HG02938 (cell line): ENCODE measurements around the gene SLC39A3.

ENCODE experiments used
- ATAC-seq: cut with Tn5 transposase; IDR thresholded peaks from one replicate; pipeline ENCODE4 v1.9.1; 2021; ENCODE audit warnings: mild to moderate bottlenecking, moderate library complexity; ENCODE audit not compliant: unreplicated experiment

The SLC39A3 gene

DNA sequence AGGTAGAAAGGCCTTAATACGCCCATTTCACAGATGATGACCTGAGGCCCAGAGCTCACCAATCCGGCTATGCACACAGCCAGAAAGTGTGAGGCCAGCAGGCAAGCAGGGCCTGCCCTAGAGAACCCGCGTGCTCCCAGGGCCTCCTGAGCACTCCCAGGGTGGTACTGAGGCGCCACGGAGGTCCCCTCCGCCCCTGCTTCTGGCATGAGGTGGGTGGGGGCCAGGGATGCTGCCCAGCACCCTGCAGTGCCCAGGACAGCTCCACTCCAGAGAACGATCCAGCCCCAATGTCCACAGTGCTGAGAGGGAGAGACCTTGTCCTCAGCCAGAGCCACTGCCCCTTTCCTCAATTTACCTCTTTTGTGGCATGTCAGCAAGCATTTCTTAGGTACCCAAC is 29.4 kb upstream of the SLC39A3 start:
- no peak for ATAC-seq

DNA sequence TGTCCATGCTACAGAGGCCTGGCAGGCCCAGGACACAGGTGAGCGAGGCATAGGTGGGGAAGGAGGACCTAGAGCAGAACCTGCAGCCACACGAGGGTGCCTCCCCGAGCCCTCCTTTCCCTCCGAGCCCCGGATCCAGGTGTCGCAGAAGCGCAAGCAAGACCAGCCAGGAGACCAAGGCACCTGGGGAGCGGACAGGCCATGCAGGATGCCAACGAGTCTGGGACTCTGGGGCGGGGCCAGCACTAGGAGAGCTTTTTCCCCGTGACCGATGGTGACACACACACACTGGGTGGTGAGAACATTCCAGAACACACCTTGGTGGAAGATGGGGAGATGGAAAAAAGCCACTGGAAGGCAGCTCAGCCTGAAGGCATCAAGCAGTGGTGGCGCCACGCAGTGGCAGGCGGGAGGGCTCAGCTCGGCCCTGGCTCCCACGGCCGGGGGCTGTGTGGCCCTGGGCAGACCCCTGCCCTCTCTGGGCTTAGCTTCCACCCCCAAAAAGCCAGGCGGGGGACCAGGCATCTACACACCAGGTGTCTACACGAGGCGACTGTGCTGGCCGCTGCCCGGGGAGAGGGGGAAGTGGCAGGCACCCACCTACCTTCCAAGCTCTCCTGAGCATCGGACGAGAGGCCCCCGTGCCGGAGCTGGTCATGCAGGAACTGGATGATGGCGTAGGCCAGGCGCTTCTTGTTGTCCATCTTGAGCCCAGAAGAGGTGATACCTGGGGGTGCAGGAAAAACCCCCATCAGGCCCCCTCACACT is 28.7 kb upstream of the SLC39A3 start:
- ATAC-seq, result no peak

DNA sequence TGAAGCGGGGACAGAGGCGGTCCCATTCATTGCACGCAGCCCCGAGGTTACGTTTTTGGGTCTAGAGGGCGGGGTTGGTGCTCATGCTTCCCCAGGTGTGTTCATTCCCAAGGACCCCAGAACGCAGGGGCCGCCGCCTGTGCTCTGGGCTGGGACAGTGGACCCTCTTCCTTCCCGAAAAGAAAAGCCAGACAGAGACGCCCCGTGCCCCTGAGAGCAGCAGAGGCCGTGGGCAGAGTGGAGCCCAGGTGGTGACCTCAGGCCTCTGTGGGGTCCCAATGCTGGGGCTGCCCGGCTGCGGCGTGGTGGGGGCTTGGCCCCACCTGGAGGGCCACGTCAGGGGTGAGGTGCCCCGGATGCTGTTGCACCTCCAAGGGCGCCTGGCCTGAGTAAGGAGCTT is 27.9 kb upstream of the SLC39A3 start:
- no peak for ATAC-seq

DNA sequence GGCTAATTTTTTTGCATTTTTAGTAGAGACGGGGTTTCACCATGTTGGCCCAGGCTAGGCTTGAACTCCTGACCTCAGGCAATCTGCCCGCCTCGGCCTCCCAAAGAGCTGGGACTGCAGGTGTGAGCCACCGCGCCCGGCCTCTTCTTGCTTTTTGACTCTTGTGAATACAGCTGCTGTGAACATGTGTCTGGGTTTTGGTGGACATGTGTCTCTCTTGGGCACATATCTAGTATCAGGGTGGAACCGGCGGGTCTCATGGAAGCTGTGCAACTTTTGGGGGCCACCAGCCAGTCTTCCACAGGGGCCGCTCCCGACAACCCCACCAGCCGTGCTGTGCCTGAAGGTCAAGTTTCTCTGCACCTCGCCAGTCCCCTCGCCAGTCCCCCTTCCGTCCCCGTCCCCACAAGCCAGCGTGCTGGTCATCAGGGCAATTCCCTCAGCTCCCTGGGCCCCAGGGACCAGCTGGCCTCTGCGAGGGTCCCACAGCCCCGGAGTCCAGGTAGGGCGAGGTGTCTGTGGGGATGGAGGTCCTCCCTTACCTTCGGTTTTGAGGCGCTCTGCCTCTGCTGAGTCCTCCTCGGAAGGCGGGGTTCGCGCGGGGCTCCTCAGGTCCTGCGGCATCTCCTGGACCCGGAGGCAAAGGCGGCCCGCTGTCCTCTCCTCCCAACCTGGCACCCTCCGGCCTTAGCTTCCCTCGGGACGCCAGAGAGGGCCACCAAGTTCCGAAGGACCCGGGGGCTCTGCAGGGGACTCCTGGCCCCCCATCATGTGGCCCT is 27.0 kb upstream of the SLC39A3 start:
- ATAC-seq, result no peak

DNA sequence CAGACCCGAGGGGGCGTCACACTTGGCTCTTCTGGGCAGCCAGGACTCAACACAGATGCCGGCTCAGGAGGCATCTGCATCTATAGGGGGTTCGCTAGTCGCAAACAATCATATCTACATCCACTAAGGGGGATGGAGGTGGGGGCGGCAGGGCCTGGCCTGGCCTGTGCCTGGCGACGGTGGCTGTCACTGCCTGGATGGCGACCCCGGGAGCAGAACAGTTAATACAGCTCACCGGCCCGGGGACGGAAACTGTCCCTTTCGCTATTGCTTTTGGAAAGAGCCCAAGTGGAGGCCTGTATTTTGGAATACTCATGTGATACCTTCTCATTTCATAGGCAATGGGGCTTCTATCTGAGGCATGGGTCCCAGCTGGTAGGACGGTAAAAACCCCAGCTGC is 25.6 kb upstream of the SLC39A3 start:
- ATAC-seq, result no peak

DNA sequence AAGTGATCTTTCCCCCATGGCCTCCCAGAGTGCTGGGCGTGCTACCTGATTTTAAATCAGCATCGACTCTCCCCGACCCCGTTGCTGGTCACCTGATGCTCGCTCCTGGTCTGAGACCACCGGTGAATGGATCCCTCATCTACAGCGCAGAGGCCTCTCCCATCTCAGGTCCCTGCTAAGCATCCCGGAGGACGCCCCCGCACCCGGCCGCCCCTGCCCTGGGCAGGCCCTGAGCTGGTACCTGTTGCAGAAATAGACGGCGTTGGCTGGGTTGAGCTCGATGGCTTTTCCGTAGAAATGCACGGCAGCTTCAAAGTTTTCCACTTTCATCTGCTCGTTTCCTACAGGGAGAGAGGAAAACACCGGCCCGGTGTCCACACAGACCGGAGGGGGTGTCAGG is 25.1 kb upstream of the SLC39A3 start:
- ATAC-seq, result no peak

DNA sequence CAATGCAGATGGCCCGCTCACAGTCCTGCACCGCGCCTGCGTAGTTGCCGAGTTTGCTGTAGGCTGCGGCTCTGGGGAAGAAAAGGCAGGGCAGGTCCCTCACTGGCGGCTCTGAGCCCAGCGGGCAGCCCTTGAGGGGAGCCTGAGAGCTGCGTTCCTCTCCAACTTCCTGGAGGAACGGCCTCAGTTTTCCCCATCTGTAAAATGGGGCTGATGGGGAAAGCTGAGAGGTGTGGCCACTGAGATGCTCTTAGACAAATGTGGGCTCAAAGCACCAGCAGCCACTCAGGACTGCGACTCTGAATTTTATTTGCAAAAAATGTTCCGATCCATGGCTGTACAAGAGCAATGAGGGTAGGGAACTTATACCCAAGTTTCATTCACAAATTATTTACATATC is 23.9 kb upstream of the SLC39A3 start:
- no peak for ATAC-seq

DNA sequence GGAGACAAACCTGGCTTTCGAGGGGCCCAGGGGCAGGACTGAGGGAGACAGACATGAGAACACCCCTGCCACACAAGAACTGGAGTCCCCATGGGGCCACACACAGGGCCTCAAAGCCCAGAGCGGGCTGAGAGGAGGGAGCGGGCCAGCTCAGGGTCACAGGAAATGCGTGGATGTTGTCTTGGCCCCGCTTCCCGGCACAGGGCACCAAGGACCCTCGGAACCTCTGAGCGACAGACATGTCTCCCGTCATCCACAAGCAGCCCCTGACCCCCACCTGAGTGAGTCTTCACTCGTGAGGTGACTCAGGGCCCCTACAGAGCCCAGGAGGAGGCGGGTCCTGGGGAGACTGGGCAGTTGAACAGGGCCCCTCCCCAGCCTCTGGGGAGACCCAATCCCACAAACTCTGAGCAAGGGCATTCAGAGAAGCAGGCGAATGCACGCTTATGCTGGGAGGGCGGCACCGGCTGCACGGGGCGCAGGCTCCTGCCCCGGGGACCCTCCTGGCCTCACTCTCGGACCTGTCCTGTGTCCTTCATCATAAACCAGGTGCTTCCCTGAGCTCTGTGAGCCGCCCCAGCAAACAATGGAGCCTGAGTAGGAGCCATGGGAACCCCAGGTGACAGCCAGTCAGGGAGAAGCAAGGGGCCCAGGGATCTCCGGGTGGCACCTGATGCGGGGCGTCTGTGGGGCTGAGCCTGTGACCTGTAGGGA is 23.1 kb upstream of the SLC39A3 start:
- no peak for ATAC-seq

DNA sequence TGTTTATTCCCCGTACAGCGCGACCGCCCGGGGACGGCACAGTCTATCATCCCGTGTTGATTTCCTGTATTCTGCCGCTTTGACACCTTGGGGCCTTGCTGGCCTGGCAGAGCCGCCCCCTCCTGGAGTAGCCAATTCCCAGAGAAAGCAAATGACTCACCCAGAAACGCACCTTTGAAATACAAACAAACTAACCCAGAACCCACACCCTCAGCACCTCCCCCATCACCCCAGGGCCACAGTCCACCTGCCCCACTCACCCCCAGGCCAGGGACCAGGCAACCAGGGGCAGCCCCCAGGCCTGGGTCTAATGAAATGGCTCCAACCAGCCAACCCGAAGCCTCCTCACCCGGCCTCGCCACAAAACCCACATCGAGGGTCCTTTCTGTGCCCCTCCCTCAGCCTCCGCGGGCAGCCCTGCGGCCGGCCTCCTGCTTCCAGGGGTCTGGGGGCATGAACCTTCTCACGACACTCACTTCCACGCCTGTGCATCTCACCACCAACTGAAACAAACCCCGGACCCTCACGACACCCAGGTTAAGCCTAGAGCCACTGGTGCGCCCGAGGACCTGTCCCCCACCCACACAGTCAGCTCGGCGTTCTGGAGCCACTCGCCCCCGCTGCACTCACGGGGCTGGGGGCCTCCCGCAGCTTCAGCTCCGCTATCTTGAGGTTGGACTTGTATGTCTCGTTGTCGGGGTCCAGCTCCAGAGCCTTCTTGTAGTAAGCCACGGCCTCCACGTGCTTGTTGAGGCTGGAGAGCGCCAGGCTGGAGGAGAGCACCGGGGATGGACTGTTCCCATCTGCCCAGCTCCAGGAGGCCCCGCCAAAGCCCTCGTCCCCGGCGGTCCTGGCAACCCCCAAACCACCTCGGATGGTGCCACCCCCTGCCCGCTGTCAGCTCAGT is 22.3 kb upstream of the SLC39A3 start:
- no peak for ATAC-seq

DNA sequence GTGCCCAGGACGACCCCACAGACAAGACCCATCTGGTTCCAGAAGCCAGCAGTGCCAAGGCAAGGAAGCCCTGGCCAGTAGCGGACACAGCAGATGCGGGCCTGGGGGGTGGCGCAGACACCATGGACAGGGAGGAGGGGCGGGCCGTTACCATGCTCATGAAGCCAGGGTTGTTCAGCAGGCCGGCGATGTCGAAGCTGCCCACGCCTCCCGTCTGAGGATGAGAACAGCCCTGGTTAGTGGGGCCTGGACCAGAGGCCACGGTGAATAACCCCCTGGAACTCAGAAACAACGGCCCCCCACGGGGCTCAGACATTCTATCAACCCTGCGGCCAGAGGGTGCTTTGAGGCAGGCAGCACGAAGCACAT is 21.5 kb upstream of the SLC39A3 start:
- no peak for ATAC-seq

DNA sequence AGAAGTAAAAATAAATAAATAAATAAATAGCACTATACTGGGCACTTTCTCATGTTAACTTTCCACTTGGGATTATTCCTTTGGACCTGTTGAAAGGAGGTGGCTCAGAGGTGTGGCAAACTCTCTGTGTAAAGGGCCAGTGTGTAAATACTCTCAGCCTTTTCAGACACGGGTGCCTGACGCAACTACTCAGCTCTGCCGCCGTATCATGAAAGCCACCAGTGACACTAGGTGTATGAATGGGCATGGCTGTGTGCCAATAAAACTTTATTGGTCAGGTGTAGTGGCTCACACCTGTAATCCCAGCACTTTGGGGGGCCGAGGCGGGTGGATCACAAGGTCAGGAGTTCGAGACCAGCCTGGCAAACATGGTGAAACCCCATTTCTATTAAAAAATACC is 20.1 kb upstream of the SLC39A3 start:
- no peak for ATAC-seq

DNA sequence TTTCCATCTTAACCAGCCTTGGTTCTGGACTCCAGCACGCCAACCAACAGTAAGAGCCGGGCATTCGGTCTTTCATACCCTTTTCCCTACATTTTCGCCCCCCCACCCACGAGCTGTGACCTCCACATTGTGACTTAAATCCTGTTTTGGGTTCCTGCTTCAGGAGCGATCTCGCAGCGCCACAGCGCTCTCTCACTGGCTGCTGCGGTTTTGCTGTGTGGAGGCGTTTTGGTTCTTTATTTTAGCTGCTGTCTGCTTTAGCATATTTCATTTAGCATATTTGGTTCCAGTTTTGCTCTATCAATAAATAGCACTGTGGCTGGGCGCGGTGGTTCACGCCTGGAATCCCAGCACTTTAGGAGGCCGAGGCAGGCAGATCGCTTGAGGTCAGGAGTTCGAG is 19.5 kb upstream of the SLC39A3 start:
- ATAC-seq, result no peak

DNA sequence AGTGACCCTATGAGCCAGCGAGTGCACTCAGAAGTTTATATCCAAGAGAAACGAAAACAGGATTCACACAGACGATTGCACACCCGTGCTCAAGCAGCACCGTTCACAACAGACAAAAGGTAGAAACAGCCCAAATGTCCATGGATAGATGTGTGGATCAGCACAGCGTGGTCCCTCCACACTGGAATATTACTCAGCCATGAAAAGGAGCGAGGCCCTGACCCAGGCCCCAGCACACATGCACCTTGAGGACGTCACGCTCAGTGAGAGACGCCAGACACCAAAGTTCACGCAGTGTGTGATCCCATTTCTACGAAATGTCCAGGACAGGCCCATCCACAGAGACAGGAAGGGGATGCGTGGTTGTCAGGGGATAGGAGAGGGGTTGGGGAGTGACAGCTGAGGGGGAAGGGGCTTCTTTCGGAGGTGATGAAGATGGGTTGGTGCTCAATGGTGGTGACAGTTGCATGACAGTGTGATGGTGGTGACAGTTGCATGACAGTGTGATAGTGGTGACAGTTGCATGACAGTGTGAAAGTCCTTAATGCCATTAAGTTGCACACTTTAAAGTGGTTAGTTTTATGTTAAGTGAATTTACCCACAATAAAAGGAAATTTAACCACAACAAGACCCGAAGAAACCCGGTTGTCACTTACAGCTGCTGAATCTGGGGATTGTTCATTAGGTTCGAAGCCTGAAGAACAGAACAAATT is 18.9 kb upstream of the SLC39A3 start:
- no peak for ATAC-seq

DNA sequence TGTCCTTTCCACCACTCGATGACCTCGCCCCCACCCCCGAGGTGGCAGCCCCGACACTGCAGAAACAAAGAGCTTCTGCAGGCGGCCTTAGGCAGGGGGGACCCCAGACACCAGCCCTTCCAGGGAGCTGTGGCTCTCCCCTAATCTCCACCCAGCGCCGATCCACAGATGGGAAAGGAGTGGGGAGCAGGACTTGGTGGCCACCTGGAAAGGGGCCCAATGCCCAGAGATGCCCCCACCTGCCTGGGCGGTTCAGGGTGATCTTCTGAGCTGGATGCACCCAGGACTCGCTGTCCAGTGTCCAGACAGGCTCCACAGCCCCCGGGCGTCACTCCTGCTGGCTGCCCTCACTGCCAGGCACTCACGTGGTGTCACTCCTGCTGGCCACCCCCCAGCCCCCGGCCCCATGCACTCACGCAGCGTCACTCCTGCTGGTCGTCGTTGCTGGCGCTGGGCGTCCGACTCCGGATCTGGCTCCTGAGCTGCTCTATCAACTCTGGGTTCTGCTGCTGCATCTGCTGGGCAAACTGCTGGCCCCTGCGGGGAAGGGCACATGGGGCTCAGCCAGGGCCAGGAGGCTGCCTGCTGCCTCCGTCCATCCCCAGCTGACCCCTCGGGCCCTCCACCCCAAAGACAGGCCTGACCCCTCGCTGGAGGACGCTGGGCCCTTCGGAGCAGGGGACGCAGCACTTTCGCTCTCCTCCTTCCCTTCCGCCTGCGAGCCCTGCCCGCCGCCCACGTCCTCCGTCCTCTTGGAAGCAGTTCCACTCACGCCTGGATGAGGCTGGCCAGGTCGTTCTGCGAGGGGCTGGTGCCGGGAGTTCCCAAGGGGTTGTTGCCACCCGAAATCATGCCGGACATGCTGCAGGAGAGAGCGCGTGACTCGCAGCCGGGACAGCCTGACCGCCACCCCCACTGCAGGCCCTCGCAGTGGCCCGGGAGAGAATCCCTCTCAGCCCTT is 17.4 kb upstream of the SLC39A3 start:
- ATAC-seq, result no peak

DNA sequence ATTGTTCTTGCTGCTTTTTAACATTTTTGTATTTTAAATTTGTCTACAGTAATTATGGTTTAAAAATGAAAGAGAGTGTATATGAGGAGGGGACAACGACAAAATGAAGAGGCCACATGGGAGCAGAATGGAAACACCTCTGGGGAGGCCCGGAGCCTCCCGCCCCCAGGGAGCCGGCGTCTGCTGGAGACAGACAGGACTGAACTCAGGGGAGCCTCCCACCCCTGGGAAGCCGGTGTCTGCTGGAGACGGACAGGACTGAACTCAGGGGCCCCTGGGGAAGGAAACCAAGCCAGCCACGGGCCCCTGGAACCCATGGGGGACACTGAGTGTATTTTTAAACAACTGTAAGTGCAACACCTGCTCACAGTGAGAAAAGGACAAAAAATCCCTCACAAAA is 16.7 kb upstream of the SLC39A3 start:
- no peak for ATAC-seq

DNA sequence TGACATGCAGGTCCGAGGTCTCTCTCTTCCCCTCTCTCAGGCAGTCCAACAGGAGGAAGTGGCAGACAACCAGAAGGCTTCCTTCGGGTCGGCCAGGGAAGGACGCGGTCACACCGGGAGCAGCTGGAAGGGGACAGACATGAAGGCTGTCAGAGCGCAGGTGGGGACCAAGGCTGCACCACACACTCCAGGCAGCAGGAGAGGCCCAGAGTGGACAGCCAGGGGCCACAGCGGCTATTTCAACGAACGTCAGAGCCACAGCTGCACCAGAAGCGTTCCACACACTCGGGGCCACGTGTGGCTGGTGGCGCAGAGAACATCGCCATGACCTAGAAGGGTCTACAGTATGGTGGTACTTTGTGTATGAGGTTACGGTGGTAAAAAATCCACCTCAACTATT is 16.0 kb upstream of the SLC39A3 start:
- ATAC-seq, result no peak

DNA sequence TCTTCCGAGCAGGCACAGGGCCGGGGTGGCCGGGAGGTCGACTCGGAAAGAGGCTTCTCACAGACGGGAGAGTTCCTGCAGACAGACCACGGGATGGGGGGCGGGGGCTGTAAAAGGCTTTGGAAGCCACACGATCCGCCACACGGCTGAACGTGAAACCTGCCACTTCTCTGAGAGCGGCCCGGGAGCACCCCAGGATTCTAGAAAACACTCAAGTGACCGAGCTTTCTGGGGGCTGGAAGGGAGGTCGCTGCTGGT is 15.6 kb upstream of the SLC39A3 start:
- ATAC-seq, result no peak

DNA sequence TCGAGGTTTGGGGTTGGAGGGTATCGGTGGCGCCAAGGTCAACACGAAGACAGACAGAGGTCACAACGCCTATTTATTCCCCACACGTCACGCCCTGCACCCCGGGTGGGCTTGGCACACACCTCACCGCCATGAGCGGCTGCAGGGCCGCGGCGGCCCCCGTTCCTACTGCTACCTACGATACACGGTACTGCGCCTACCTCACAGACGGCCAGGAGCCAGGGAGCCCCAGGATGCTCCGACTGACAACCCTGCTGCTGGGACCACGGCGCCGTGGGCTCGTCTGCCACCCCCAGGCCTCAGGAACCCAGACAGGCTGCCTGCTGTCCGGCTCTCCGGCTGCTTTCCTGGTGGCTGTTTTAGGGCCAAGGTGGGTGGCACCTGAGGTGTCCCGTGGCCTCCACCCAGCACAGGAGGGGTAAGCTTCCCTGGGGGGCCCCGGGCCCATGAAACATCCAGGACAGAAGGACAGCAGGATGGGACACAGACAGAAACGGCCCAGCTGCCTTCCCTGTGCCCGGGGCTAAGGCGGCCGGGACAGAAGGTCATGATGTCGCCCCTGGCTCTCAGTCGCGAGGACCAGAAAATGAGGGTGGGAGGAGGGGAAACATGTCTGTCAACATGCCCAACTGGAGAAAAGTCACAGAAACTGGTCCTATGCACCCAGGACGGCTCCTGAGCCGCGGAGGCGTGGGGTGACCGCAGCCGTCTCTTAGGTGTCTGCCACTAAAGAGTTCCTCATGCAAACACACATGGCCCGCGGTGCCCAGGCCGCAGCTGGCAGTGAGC is 15.0 kb upstream of the SLC39A3 start:
- no peak for ATAC-seq

DNA sequence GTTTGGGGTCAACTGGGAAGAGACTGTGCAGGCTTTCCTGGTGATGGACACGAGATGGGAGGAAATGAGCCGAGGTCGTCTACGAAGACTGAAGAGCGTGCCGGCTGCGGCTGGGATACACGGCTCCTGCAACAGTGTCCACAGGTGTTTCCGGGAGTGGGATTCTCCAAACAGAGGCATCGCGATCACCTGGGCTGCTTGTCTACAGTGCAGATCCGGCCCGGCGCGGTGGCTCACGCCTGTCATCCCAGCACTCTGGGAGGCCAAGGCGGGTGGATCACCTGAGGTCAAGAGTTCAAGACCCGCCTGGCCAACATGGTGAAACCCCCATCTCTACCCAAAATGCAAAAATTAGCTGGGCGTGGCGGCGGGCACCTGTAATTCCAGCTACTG is 11.6 kb upstream of the SLC39A3 start:
- no peak for ATAC-seq
